Cardiac muscle cell (in vitro differentiated cells and primary cell): ENCODE measurements around the gene TERT. TPM values are rescaled to one million over a fixed set of nuclear protein-coding genes. Genes with fewer than 3 reads are reported as not detected.

ENCODE experiments used
- DNase-seq, 2 donors: peaks; one replicate each; pipeline versions ENCODE4 v3.0.0 to v3.0.0-alpha.2; 2010 to 2017; ENCODE audit warnings: low read depth in 1 of 2, low spot score in 1 of 2
- H3K27ac ChIP-seq: fragments of 200-600 bp; sonication (generic); 2 replicates; pipeline ENCODE4 v1.5.1; 2016
- H3K27me3 ChIP-seq: fragments of 200-600 bp; sonication (generic); 2 replicates; pipeline ENCODE4 v1.6.0; 2016; ENCODE audit warnings: control low read depth
- H3K36me3 ChIP-seq: fragments of 200-600 bp; sonication (generic); 2 replicates; pipeline ENCODE4 v1.5.1; 2016; ENCODE audit warnings: control low read depth
- H3K4me1 ChIP-seq: fragments of 200-600 bp; sonication (generic); 2 replicates; pipeline ENCODE4 v1.8.1; 2017; ENCODE audit warnings: low read depth, mild to moderate bottlenecking, mixed run types
- H3K4me3 ChIP-seq: fragments of 200-600 bp; sonication (generic); 2 replicates; pipeline ENCODE4 v1.5.1; 2016; ENCODE audit warnings: mild to moderate bottlenecking
- H3K9me3 ChIP-seq: fragments of 200-600 bp; sonication (generic); 2 replicates; pipeline ENCODE4 v1.5.1; 2017; ENCODE audit warnings: low read depth, mild to moderate bottlenecking, control low read depth
- polyA plus RNA-seq: library from polyadenylated mRNA; unstranded; fragments of >200 nt; fragmentation: Nextera tagmentation; extraction: Ambion mirVana; gene quantifications from 2 replicates; pipeline ENCODE4 v1.2.1, GENCODE V29; 2016
- total RNA-seq: library from RNA; depleted of rRNA; stranded (reverse); fragments of >200 nt; gene quantifications from 2 replicates; pipeline ENCODE4 v1.2.3, GENCODE V29; 2016
- TF ChIP-seq, protein P1 (sequence below): IDR thresholded peaks from 2 replicates; pipeline ENCODE4 v1.5.1; 2012; ENCODE audit warnings: low read depth, mild to moderate bottlenecking, low read length

The TERT gene
- total and polyA plus RNA-seq, 2 experiments from 2014 or later: 0.30 TPM; not detected in 1

DNA sequence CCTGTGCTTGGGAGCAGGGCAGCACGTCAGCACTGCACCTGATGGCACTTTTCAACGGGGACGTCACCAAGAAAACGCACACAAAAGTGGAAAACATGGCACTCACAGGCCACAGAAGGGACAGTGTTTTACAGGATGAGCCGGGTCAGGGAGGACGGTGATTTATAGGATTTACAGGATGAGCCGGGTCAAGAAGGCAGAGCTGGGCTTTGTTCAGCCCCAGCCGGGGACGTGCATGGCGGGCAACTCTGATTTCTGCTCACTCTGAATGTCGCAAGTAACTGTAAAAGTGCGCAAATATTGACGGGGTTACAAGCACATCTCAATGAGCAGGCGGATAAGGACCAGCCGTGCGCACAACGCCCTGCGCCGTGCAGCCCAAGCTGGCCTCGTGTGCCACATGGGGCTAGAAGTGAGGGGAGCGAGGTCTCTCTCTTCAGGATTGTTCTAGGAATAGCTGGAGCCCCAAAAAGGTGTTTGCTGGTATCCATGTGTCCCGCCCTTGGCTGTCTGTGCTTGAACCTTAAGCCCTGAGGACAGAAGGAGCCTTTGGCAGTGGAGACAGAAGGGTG, 53.3 kb downstream of the TERT start:
- no peaks in the 10 kb centered on the region for H3K27me3 ChIP-seq
- no peak overlapping the region for H3K4me3 ChIP-seq
- H3K4me1 ChIP-seq: no peaks in the 10 kb centered on the region
- H3K9me3 ChIP-seq: no peaks in the 10 kb centered on the region
- DNase-seq: no peak
- H3K36me3 ChIP-seq: no peaks in the 10 kb centered on the region
- H3K27ac ChIP-seq: no peak overlapping the region
- TF ChIP-seq, protein P1, sequence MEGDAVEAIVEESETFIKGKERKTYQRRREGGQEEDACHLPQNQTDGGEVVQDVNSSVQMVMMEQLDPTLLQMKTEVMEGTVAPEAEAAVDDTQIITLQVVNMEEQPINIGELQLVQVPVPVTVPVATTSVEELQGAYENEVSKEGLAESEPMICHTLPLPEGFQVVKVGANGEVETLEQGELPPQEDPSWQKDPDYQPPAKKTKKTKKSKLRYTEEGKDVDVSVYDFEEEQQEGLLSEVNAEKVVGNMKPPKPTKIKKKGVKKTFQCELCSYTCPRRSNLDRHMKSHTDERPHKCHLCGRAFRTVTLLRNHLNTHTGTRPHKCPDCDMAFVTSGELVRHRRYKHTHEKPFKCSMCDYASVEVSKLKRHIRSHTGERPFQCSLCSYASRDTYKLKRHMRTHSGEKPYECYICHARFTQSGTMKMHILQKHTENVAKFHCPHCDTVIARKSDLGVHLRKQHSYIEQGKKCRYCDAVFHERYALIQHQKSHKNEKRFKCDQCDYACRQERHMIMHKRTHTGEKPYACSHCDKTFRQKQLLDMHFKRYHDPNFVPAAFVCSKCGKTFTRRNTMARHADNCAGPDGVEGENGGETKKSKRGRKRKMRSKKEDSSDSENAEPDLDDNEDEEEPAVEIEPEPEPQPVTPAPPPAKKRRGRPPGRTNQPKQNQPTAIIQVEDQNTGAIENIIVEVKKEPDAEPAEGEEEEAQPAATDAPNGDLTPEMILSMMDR: no peak

DNA sequence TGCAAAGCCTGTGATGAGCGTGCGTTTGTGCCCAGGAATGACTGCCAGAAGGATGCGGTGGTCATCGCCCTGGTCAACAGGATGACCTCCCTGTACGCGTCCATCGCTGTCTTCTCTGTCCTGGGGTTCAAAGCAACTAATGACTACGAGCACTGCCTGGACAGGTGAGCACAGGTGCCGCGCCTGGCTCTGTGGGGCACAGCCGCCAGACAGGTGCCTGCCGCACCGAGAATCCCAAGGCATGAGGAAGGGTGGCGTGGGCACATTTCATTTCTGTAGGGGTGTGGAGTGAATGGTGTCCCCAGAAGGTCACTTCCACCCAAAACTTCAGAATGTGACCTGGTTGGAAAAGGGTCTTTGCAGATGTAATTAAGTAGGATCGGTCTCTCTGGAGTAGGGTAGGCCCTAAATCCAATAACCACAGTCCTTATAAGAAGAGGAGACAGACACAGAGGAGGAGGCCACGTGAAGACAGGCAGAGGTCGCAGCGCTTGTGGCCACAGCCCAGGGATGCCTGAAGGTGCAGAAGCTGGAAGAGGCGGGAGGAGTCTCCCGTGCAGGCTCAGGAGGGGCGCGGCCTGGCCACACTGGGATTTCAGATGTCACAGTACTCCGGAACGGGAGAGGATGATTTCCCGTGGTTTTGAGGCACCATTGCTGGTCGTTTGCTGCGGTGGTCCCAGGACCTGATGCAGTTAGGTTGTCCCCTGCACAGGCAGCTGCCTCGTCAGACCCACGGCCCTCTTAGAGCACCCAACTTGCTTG, 54.2 kb downstream of the TERT start:
- no peak for DNase-seq
- Histone ChIP-seq H3K9me3 (no peaks in the 10 kb centered on the region), H3K4me1 (no peaks in the 10 kb centered on the region), H3K27ac (no peak overlapping the region), H3K36me3 (no peaks in the 10 kb centered on the region), H3K4me3 (no peak overlapping the region), H3K27me3 (no peaks in the 10 kb centered on the region)
- TF ChIP-seq, protein P1: no peak

GRCh38 chr5:1239505-1240251, 55.2 kb downstream of the TERT start:
- DNase-seq: no peak
- Histone ChIP-seq H3K36me3 (no peaks in the 10 kb centered on the region), H3K27ac (no peak overlapping the region), H3K4me1 (no peaks in the 10 kb centered on the region), H3K4me3 (no peak overlapping the region), H3K9me3 (no peaks in the 10 kb centered on the region), H3K27me3 (no peaks in the 10 kb centered on the region)
- TF ChIP-seq, protein P1: no peak

DNA sequence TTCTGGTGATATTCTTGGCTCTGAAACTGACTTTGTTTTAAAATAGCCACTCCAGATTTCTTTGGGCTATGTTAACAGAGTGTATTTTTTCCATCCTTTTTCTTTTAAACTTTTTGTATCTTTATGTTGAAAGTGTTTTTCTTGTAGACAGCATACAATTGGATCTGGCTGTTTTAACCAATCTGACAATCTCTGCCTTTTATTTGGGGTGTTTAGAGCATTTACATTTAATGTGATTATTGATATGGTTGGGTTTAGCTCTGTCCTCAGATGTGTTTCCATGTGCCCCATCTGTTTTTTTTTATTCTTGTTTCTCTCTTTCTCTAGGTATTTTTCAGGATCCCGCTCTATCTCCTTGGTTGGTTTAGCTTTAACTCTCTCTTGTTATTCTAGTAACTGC, 59.0 kb downstream of the TERT start:
- H3K27ac ChIP-seq: no peak overlapping the region
- H3K27me3 ChIP-seq: no peaks in the 10 kb centered on the region
- H3K4me3 ChIP-seq: no peak overlapping the region
- DNase-seq: no peak
- TF ChIP-seq, protein P1: no peak
- H3K36me3 ChIP-seq: no peaks in the 10 kb centered on the region
- no peaks in the 10 kb centered on the region for H3K9me3 ChIP-seq
- H3K4me1 ChIP-seq: no peaks in the 10 kb centered on the region

DNA sequence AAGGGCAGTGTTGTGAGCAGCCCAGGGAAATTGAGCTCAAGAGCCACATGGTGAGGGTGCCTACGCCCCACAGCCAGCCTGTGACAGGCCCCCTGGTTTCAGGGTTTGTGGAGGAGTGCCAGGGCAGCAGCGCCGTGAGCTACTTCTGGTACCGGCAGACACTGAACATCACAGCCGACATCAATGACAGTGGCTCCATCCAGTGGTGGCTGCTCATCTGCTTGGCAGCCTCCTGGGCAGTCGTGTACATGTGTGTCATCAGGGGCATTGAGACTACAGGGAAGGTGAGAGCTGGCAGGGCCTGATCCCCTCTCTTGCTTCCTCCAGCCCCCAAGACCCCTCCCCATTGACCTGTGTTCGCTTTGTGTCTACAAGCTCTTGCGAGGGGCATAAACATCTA, 59.5 kb downstream of the TERT start:
- Histone ChIP-seq H3K36me3 (no peaks in the 10 kb centered on the region), H3K27me3 (no peaks in the 10 kb centered on the region), H3K9me3 (no peaks in the 10 kb centered on the region), H3K27ac (no peak overlapping the region), H3K4me3 (no peak overlapping the region), H3K4me1 (no peaks in the 10 kb centered on the region)
- TF ChIP-seq, protein P1: no peak
- no peak for DNase-seq
